Activated gamma-delta T cell treated with anti-CD3 and anti-CD28 coated beads, Interleukin-2, amount 50 U/mL, for 16 hours (primary cell): Measurements from ENCODE around the gene MKX.
"Not testable (repeated sequence)": the region's sequence is repeated elsewhere in the genome, so short reads cannot be mapped to it uniquely, and the experiment has no call there.

Source experiments
- DNase-seq: peaks from one replicate; pipeline ENCODE4 v3.0.0-alpha.2; 2020; ENCODE audit warnings: low read depth

MKX gene

GRCh38 chr10:27692663-27693062 is 53.0 kb downstream of the MKX start:
- no peak for DNase-seq

GRCh38 chr10:27688991-27689390 is 56.6 kb downstream of the MKX start:
- no peak for DNase-seq

- DNase-seq, result no peak
Measured at GRCh38 chr10:27688276-27688675, 57.3 kb downstream of the MKX start.

- DNase-seq, result no peak
Measured at GRCh38 chr10:27687743-27688142, 57.9 kb downstream of the MKX start.

- DNase-seq, result no peak
Measured at GRCh38 chr10:27687326-27687725, 58.3 kb downstream of the MKX start.

GRCh38 chr10:27685681-27686080 is 59.9 kb downstream of the MKX start:
- DNase-seq, result no peak

GRCh38 chr10:27683226-27683625 is 62.4 kb downstream of the MKX start:
- DNase-seq, result no peak

GRCh38 chr10:27681795-27682194 is 63.8 kb downstream of the MKX start:
- not testable (repeated sequence) for DNase-seq

GRCh38 chr10:27680691-27681605 is 64.7 kb downstream of the MKX start:
- DNase-seq, result no peak

- DNase-seq, result no peak
Measured at GRCh38 chr10:27680006-27680557, 65.5 kb downstream of the MKX start.

- no peak for DNase-seq
Measured at GRCh38 chr10:27679369-27679912, 66.2 kb downstream of the MKX start.

GRCh38 chr10:27678166-27678565 is 67.5 kb downstream of the MKX start:
- no peak for DNase-seq

GRCh38 chr10:27673065-27673464 is 72.6 kb downstream of the MKX start:
- no peak for DNase-seq

GRCh38 chr10:27671821-27672220 is 73.8 kb downstream of the MKX start:
- no peak for DNase-seq

- DNase-seq, result no peak
Measured at GRCh38 chr10:27664461-27664860, 81.2 kb downstream of the MKX start.

- no peak for DNase-seq
Measured at GRCh38 chr10:27663621-27664020, 82.0 kb downstream of the MKX start.

GRCh38 chr10:27661514-27662286 is 83.9 kb downstream of the MKX start:
- no peak for DNase-seq

GRCh38 chr10:27660711-27661110 is 84.9 kb downstream of the MKX start:
- DNase-seq, result no peak

GRCh38 chr10:27660268-27660667 is 85.4 kb downstream of the MKX start:
- DNase-seq, result no peak

GRCh38 chr10:27659786-27660185 is 85.8 kb downstream of the MKX start:
- DNase-seq, result no peak

GRCh38 chr10:27658788-27659187 is 86.8 kb downstream of the MKX start:
- DNase-seq, result no peak

- DNase-seq, result no peak
Measured at GRCh38 chr10:27655296-27655695, 90.3 kb downstream of the MKX start.

GRCh38 chr10:27654284-27654683 is 91.3 kb downstream of the MKX start:
- DNase-seq, result no peak
